IMR-90 (cell line): ENCODE data around the gene SDHA. TPM values are rescaled to one million over a fixed set of nuclear protein-coding genes. Genes with fewer than 3 reads are reported as not detected.

Experiments used
- ATAC-seq: fragments of 200-7000 bp; cut with Tn5 transposase; 2 replicates; pipeline ENCODE4 v1.9.1; 2020; ENCODE audit warnings: low read depth, mild to moderate bottlenecking, moderate library complexity
- BruUV-seq: library from RNA; stranded (reverse); fragments of 400-500 nt; replicated peaks from 2 replicates; lab custom pipeline; 2021; lab: Mats Ljungman, UMichigan
- CTCF ChIA-PET: fragments of 300-600 bp; formaldehyde crosslinking; extraction: SDS; loops from one replicate; lab custom pipeline; 2021; ENCODE audit warnings: antibody characterized with exemption; lab: Yijun Ruan, JAX
- POLR2A ChIA-PET: fragments of 300-600 bp; sonication (Branson Sonifier 250); formaldehyde crosslinking; loops from one replicate; lab custom pipeline; 2022; ENCODE audit warnings: antibody characterized with exemption; ENCODE audit not compliant: unreplicated experiment; lab: Charles Lee
- DNase-seq: peaks from one replicate; pipeline ENCODE4 v3.0.0; 2013
- H2AFZ ChIP-seq: replicated peaks from 2 replicates; pipeline ENCODE3; 2013; ENCODE audit warnings: low read length, mild to moderate bottlenecking; ENCODE audit not compliant: poor library complexity
- H2AK5ac ChIP-seq: 2 replicates; pipeline ENCODE4 v1.6.1; 2013; ENCODE audit warnings: low read depth, low read length, inconsistent platforms
- H2AK9ac ChIP-seq: replicated peaks from 2 replicates; pipeline ENCODE3; 2013; ENCODE audit warnings: mild to moderate bottlenecking, low read depth, low read length, moderate library complexity; ENCODE audit not compliant: poor library complexity
- H2BK120ac ChIP-seq: 2 replicates; pipeline ENCODE4 v1.6.1; 2013; ENCODE audit warnings: low read depth, low read length, inconsistent platforms
- H2BK15ac ChIP-seq: 3 replicates; pipeline ENCODE4 v1.6.1; 2013; ENCODE audit warnings: low read depth, low read length, inconsistent platforms
- H2BK20ac ChIP-seq: 2 replicates; pipeline ENCODE4 v1.6.1; 2013; ENCODE audit warnings: low read depth, mild to moderate bottlenecking, inconsistent platforms, low read length, moderate library complexity
- H2BK5ac ChIP-seq: 2 replicates; pipeline ENCODE4 v1.6.1; 2013; ENCODE audit warnings: mild to moderate bottlenecking, low read depth, low read length, inconsistent platforms; ENCODE audit not compliant: poor library complexity, severe bottlenecking
- H3K14ac ChIP-seq: replicated peaks from 2 replicates; pipeline ENCODE4 v1.6.1; 2013; ENCODE audit warnings: low read depth, low read length, inconsistent platforms
- H3K18ac ChIP-seq: 2 replicates; pipeline ENCODE4 v1.6.1; 2013; ENCODE audit warnings: low read depth, low read length, control low read depth
- H3K23ac ChIP-seq: 2 replicates; pipeline ENCODE4 v1.6.1; 2013; ENCODE audit warnings: low read depth, low read length, inconsistent platforms
- H3K27ac ChIP-seq: 2 replicates; pipeline ENCODE4 v1.5.1; 2013; ENCODE audit warnings: mild to moderate bottlenecking, control low read depth, low read length; ENCODE audit not compliant: insufficient read depth
- H3K27me3 ChIP-seq: 2 replicates; pipeline ENCODE4 v1.6.1; 2013; ENCODE audit warnings: low read length; ENCODE audit not compliant: control insufficient read depth, insufficient read depth
- H3K36me3 ChIP-seq: 2 replicates; pipeline ENCODE4 v1.6.1; 2013; ENCODE audit warnings: low read length, mixed read lengths; ENCODE audit not compliant: control insufficient read depth, insufficient read depth
- H3K4ac ChIP-seq: 2 replicates; pipeline ENCODE4 v1.6.1; 2013; ENCODE audit warnings: low read depth, low read length, inconsistent platforms
- H3K4me1 ChIP-seq: 2 replicates; pipeline ENCODE4 v1.6.1; 2013; ENCODE audit warnings: low read length, mixed read lengths; ENCODE audit not compliant: control insufficient read depth, insufficient read depth
- H3K4me2 ChIP-seq: 2 replicates; pipeline ENCODE4 v1.6.1; 2013; ENCODE audit warnings: low read depth, mild to moderate bottlenecking, control low read depth, low read length, moderate library complexity
- H3K4me3 ChIP-seq: 2 replicates; pipeline ENCODE4 v1.5.1; 2013; ENCODE audit warnings: low read depth, mild to moderate bottlenecking, control low read depth, low read length, moderate library complexity; ENCODE audit not compliant: insufficient read depth
- H3K56ac ChIP-seq: 2 replicates; pipeline ENCODE4 v1.6.1; 2013; ENCODE audit warnings: low read length, inconsistent platforms; ENCODE audit not compliant: insufficient read depth; ENCODE audit errors: extremely low read depth
- H3K79me1 ChIP-seq, 2 experiments: 2 replicates each; pipeline ENCODE4 v1.6.1; 2013; ENCODE audit warnings: low read length in 2 of 2, inconsistent platforms in 1 of 2, low read depth in 1 of 2
- H3K9ac ChIP-seq: 2 replicates; pipeline ENCODE4 v1.6.1; 2013; ENCODE audit warnings: low read depth, low read length, control low read depth
- H3K9me1 ChIP-seq: 2 replicates; pipeline ENCODE4 v1.6.1; 2013; ENCODE audit warnings: low read length, inconsistent platforms; ENCODE audit not compliant: insufficient read depth
- H3K9me3 ChIP-seq: 2 replicates; pipeline ENCODE4 v1.6.1; 2013; ENCODE audit warnings: low read length; ENCODE audit not compliant: control insufficient read depth, insufficient read depth
- H4K20me1 ChIP-seq: 2 replicates; pipeline ENCODE4 v1.6.1; 2013; ENCODE audit warnings: low read length, inconsistent platforms; ENCODE audit not compliant: insufficient read depth
- H4K5ac ChIP-seq: 2 replicates; pipeline ENCODE4 v1.6.1; 2013; ENCODE audit warnings: mild to moderate bottlenecking, low read depth, low read length, control low read depth
- H4K8ac ChIP-seq, 2 experiments: 2 replicates each; pipeline ENCODE4 v1.6.1; 2013; ENCODE audit warnings: low read depth in 2 of 2, low read length in 2 of 2, control low read depth in 1 of 2, inconsistent platforms in 1 of 2
- H4K91ac ChIP-seq: 2 replicates; pipeline ENCODE4 v1.6.1; 2013; ENCODE audit warnings: low read depth, low read length, inconsistent platforms; ENCODE audit not compliant: insufficient read depth
- BHLHE40 ChIP-seq: fragments of 150-350 bp; IDR thresholded peaks from 2 replicates; pipeline ENCODE4 v1.6.1; 2016; ENCODE audit warnings: mild to moderate bottlenecking, low read depth, low read length
- CEBPB ChIP-seq: IDR thresholded peaks from 2 replicates; pipeline ENCODE4 v1.6.1; 2012; ENCODE audit warnings: low read depth, low read length, improper control_type of control experiment
- CHD1 ChIP-seq: IDR thresholded peaks from 2 replicates; pipeline ENCODE4 v1.6.1; 2012; ENCODE audit warnings: low read depth, low read length, improper control_type of control experiment
- CTCF ChIP-seq: conservative IDR thresholded peaks from 2 replicates; pipeline ENCODE4 v1.5.1; 2012; ENCODE audit warnings: mild to moderate bottlenecking, low read depth, low read length, improper control_type of control experiment
- ELK1 ChIP-seq: fragments of 150-350 bp; IDR thresholded peaks from 2 replicates; pipeline ENCODE4 v1.6.1; 2016; ENCODE audit warnings: low read depth, mild to moderate bottlenecking, low read length, moderate library complexity, borderline replicate concordance
- FOS ChIP-seq: fragments of 150-350 bp; IDR thresholded peaks from 2 replicates; pipeline ENCODE4 v1.6.1; 2016; ENCODE audit warnings: low read depth, low read length
- MAFK ChIP-seq: IDR thresholded peaks from 2 replicates; pipeline ENCODE4 v1.6.1; 2012; ENCODE audit warnings: low read depth, low read length, improper control_type of control experiment
- MAZ ChIP-seq: IDR thresholded peaks from 2 replicates; pipeline ENCODE4 v1.6.1; 2012; ENCODE audit warnings: low read depth, mild to moderate bottlenecking, low read length, improper control_type of control experiment, moderate library complexity, borderline replicate concordance
- MXI1 ChIP-seq: IDR thresholded peaks from 2 replicates; pipeline ENCODE4 v1.6.1; 2012; ENCODE audit warnings: low read depth, mild to moderate bottlenecking, low read length, moderate library complexity, borderline replicate concordance
- NFE2L2 ChIP-seq: fragments of 150-350 bp; IDR thresholded peaks from 2 replicates; pipeline ENCODE4 v1.6.1; 2016; ENCODE audit warnings: low read depth, mild to moderate bottlenecking, low read length
- POLR2A ChIP-seq: IDR thresholded peaks from 2 replicates; pipeline ENCODE4 v1.6.1; 2012; ENCODE audit warnings: mild to moderate bottlenecking, low read depth, low read length
- RAD21 ChIP-seq: IDR thresholded peaks from 2 replicates; pipeline ENCODE4 v1.6.1; 2012; ENCODE audit warnings: low read length, improper control_type of control experiment
- RCOR1 ChIP-seq: IDR thresholded peaks from 2 replicates; pipeline ENCODE4 v1.6.1; 2012; ENCODE audit warnings: mild to moderate bottlenecking, low read length, improper control_type of control experiment; ENCODE audit not compliant: insufficient replicate concordance
- RFX5 ChIP-seq: IDR thresholded peaks from 2 replicates; pipeline ENCODE4 v1.8.0; 2012; ENCODE audit warnings: low read depth, mild to moderate bottlenecking, low read length, moderate library complexity
- SMC3 ChIP-seq: fragments of 150-350 bp; IDR thresholded peaks from 2 replicates; pipeline ENCODE4 v1.6.1; 2016; ENCODE audit warnings: low read depth, mild to moderate bottlenecking, antibody characterized with exemption, low read length, moderate library complexity
- WGBS, 2 experiments: methylation state at CpG; one replicate each; pipeline versions ENCODE4 v1.1.5 to v1.1.7; 2013; ENCODE audit warnings: missing lambda C conversion rate in 2 of 2; ENCODE audit not compliant: insufficient read length in 1 of 2; ENCODE audit errors: extremely low coverage in 2 of 2; 5-methylcytosine and 5-hydroxymethylcytosine counted together
- dilution Hi-C: fragments of 300-500 bp; cut with HindIII; formaldehyde crosslinking; loops from one replicate; pipeline ENCODE4 v1.14.3; 2018; ENCODE audit warnings: low sequenced_read_pairs; ENCODE audit not compliant: unreplicated experiment
- in situ Hi-C: fragments of 300-500 bp; cut with MboI; formaldehyde crosslinking; loops from 3 replicates; pipeline ENCODE4 v1.14.3; 2019; ENCODE audit warnings: low sequenced_read_pairs, inconsistent platforms, mixed read lengths
- intact Hi-C: fragments of 100-400 bp; cut with micrococcal nuclease; formaldehyde crosslinking; loops from 2 replicates; pipeline ENCODE4 v1.10.0; 2022
- polyA plus RNA-seq, 3 experiments: library from polyadenylated mRNA; depleted of rRNA; stranded (reverse); fragments of >200 nt; gene quantifications; 2 replicates each; pipeline ENCODE4 v1.2.3, GENCODE V29; 2012; ENCODE audit warnings: low replicate concordance in 1 of 3
- total RNA-seq: library from RNA; depleted of rRNA; stranded (reverse); fragments of >200 nt; gene quantifications from 2 replicates; pipeline ENCODE4 v1.2.3, GENCODE V29; 2012
- TF ChIP-seq, protein P1 (sequence below): fragments of 150-350 bp; IDR thresholded peaks from 2 replicates; pipeline ENCODE4 v1.6.1; 2017; ENCODE audit warnings: mild to moderate bottlenecking, antibody characterized with exemption, low read length, low read depth

The SDHA gene
- total and polyA plus RNA-seq, 2 of the 4 experiments (the other 2 are of a cell fraction), result 105 to 121 TPM

DNA sequence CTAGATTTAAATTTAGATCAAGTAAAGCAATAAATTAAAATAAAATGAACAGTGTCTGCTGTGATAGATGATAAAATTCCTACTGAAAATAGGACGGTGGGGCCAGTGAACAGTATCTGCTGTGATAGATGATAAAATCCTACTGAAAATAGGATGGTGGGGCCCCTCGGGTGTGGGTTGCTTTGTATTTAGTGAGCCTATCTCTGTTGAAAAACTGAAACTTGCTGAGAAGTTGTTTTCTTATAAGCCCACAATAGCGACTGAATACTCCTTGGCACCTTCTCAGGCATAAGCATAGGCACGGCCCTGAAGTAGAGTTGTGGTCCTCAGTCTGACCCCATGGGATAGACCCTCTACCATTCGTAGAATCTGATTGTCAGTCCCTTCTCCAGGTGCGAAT, 5.7 kb downstream of the SDHA start:
- intact Hi-C loops, result no loop called here
- Histone ChIP-seq H3K9me1 (peaks cover 15% of the 10 kb centered on the region), H4K5ac (no peak overlapping the region), H3K4me1 (peaks cover 9% of the 10 kb centered on the region), H2BK20ac (no peak overlapping the region), H2AFZ (no peak overlapping the region), H3K4ac (no peak overlapping the region), H4K91ac (no peak overlapping the region), H2AK5ac (no peak overlapping the region), H2BK5ac (no peak overlapping the region), H2BK15ac (no peak overlapping the region), H3K36me3 (peaks cover 35% of the 10 kb centered on the region), H3K9ac (no peak overlapping the region), H3K79me1 (peaks cover 35 to 54% of the 10 kb centered on the region in 2 experiments), H3K18ac (no peak overlapping the region), H4K20me1 (peaks cover 51% of the 10 kb centered on the region), H3K9me3 (no peaks in the 10 kb centered on the region), H3K27me3 (no peaks in the 10 kb centered on the region), H3K4me3 (no peak overlapping the region), H2AK9ac (no peak overlapping the region), H3K4me2 (no peak overlapping the region), H3K27ac (no peak overlapping the region), H4K8ac (no peak overlapping the region), H2BK120ac (no peak overlapping the region), H3K56ac (no peak overlapping the region), H3K23ac (no peak overlapping the region), H3K14ac (no peak overlapping the region)
- CTCF ChIA-PET, result no interaction called here
- dilution Hi-C loops, result no loop called here
- TF ChIP-seq RCOR1 (no peak), CHD1 (no peak), NFE2L2 (no peak), SMC3 (no peak), MAFK (no peak), BHLHE40 (no peak), MAZ (no peak), MXI1 (no peak), CEBPB (no peak), RFX5 (no peak), FOS (no peak), ELK1 (no peak), RAD21 (no peak), POLR2A (no peak), CTCF (no peak)
- TF ChIP-seq, protein P1, sequence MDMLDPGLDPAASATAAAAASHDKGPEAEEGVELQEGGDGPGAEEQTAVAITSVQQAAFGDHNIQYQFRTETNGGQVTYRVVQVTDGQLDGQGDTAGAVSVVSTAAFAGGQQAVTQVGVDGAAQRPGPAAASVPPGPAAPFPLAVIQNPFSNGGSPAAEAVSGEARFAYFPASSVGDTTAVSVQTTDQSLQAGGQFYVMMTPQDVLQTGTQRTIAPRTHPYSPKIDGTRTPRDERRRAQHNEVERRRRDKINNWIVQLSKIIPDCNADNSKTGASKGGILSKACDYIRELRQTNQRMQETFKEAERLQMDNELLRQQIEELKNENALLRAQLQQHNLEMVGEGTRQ, result no peak
- POLR2A ChIA-PET, result no interaction called here
- in situ Hi-C loops, result no loop called here
- WGBS, 2 experiments, result 100% methylated on average over 1 of the region's 6 CpGs; no CpG with 5 or more reads in 1 of the 2 experiments
- DNase-seq, result no peak
- ATAC-seq, result no peak
- BruUV-seq, result no TSS peak
